ENCODE measurements around the gene STPG4.

- TF ChIP-seq, protein P1, sequence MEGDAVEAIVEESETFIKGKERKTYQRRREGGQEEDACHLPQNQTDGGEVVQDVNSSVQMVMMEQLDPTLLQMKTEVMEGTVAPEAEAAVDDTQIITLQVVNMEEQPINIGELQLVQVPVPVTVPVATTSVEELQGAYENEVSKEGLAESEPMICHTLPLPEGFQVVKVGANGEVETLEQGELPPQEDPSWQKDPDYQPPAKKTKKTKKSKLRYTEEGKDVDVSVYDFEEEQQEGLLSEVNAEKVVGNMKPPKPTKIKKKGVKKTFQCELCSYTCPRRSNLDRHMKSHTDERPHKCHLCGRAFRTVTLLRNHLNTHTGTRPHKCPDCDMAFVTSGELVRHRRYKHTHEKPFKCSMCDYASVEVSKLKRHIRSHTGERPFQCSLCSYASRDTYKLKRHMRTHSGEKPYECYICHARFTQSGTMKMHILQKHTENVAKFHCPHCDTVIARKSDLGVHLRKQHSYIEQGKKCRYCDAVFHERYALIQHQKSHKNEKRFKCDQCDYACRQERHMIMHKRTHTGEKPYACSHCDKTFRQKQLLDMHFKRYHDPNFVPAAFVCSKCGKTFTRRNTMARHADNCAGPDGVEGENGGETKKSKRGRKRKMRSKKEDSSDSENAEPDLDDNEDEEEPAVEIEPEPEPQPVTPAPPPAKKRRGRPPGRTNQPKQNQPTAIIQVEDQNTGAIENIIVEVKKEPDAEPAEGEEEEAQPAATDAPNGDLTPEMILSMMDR (IDR thresholded peaks at IDR 0.05): no peak
- no peak for TF ChIP-seq POLR2A (IDR thresholded peaks at IDR 0.05)
Measured at GRCh38 chr2:47178341-47178740, 23.2 kb upstream of the STPG4 start.
